HEK293 (cell line): ENCODE results near the gene NXN.
A peak's percentile ranks its signal among the peaks of the same experiment; 100 is the strongest.

Experiments used
- BCL11A ChIP-seq: fragments of 450-650 bp; formaldehyde crosslinking; IDR thresholded peaks from 2 replicates; pipeline ENCODE4 v1.5.1; 2016; ENCODE audit warnings: low read depth, missing biosample characterization, missing genetic modification characterization
- KLF9 ChIP-seq: fragments of 450-650 bp; formaldehyde crosslinking; IDR thresholded peaks from 2 replicates; pipeline ENCODE4 v1.5.1; 2016; ENCODE audit warnings: missing biosample characterization, missing genetic modification characterization, low read depth
- SALL2 ChIP-seq: fragments of 450-650 bp; formaldehyde crosslinking; IDR thresholded peaks from 2 replicates; pipeline ENCODE4 v1.5.0; 2017; ENCODE audit warnings: missing biosample characterization, mild to moderate bottlenecking, missing genetic modification characterization, borderline replicate concordance
- SCRT2 ChIP-seq: fragments of 450-650 bp; formaldehyde crosslinking; IDR thresholded peaks from 2 replicates; pipeline ENCODE4 v1.5.1; 2016; ENCODE audit warnings: missing biosample characterization, missing genetic modification characterization
- SP3 ChIP-seq: fragments of 450-650 bp; formaldehyde crosslinking; IDR thresholded peaks from 2 replicates; pipeline ENCODE4 v1.5.1; 2016; ENCODE audit warnings: missing biosample characterization, missing genetic modification characterization
- ZFP3 ChIP-seq: fragments of 450-650 bp; formaldehyde crosslinking; IDR thresholded peaks from 2 replicates; pipeline ENCODE4 v1.5.1; 2016; ENCODE audit warnings: low read depth, missing biosample characterization, missing genetic modification characterization
- ZIC2 ChIP-seq: fragments of 450-650 bp; formaldehyde crosslinking; IDR thresholded peaks from 2 replicates; pipeline ENCODE4 v1.5.1; 2016; ENCODE audit warnings: missing biosample characterization, missing genetic modification characterization
- ZNF121 ChIP-seq: fragments of 450-650 bp; formaldehyde crosslinking; IDR thresholded peaks from 2 replicates; pipeline ENCODE4 v1.5.1; 2016; ENCODE audit warnings: missing biosample characterization, missing genetic modification characterization
- ZNF138 ChIP-seq: fragments of 450-650 bp; formaldehyde crosslinking; IDR thresholded peaks from 2 replicates; pipeline ENCODE4 v1.5.1; 2016; ENCODE audit warnings: missing biosample characterization, missing genetic modification characterization, borderline replicate concordance
- ZNF155 ChIP-seq: fragments of 450-650 bp; formaldehyde crosslinking; IDR thresholded peaks from 2 replicates; pipeline ENCODE4 v1.5.1; 2016; ENCODE audit warnings: missing biosample characterization, missing genetic modification characterization
- ZNF23 ChIP-seq: fragments of 450-650 bp; formaldehyde crosslinking; IDR thresholded peaks from 2 replicates; pipeline ENCODE4 v1.5.1; 2016; ENCODE audit warnings: missing biosample characterization, missing genetic modification characterization, borderline replicate concordance
- ZNF239 ChIP-seq: fragments of 450-650 bp; formaldehyde crosslinking; IDR thresholded peaks from 2 replicates; pipeline ENCODE4 v1.5.1; 2016; ENCODE audit warnings: missing biosample characterization, missing genetic modification characterization
- ZNF24 ChIP-seq: fragments of 450-650 bp; formaldehyde crosslinking; IDR thresholded peaks from 2 replicates; pipeline ENCODE4 v1.5.1; 2016; ENCODE audit warnings: missing biosample characterization, missing genetic modification characterization
- ZNF292 ChIP-seq: fragments of 450-650 bp; formaldehyde crosslinking; IDR thresholded peaks from 2 replicates; pipeline ENCODE4 v1.5.1; 2016; ENCODE audit warnings: low read depth, missing biosample characterization, missing genetic modification characterization, borderline replicate concordance
- ZNF404 ChIP-seq: fragments of 450-650 bp; formaldehyde crosslinking; IDR thresholded peaks from 2 replicates; pipeline ENCODE4 v1.5.1; 2017; ENCODE audit warnings: missing biosample characterization, missing genetic modification characterization
- ZNF416 ChIP-seq: fragments of 450-650 bp; formaldehyde crosslinking; IDR thresholded peaks from 2 replicates; pipeline ENCODE4 v1.5.1; 2016; ENCODE audit warnings: missing biosample characterization, missing genetic modification characterization
- ZNF560 ChIP-seq: fragments of 450-650 bp; formaldehyde crosslinking; IDR thresholded peaks from 2 replicates; pipeline ENCODE4 v1.5.1; 2017; ENCODE audit warnings: missing biosample characterization, missing genetic modification characterization, borderline replicate concordance
- ZNF600 ChIP-seq: fragments of 450-650 bp; formaldehyde crosslinking; IDR thresholded peaks from 2 replicates; pipeline ENCODE4 v1.5.1; 2016; ENCODE audit warnings: missing biosample characterization, missing genetic modification characterization
- ZNF629 ChIP-seq: fragments of 450-650 bp; formaldehyde crosslinking; IDR thresholded peaks from 2 replicates; pipeline ENCODE4 v1.5.1; 2017; ENCODE audit warnings: missing biosample characterization, missing genetic modification characterization
- ZNF654 ChIP-seq: fragments of 450-650 bp; formaldehyde crosslinking; IDR thresholded peaks from 2 replicates; pipeline ENCODE4 v1.5.1; 2016; ENCODE audit warnings: low read depth, missing biosample characterization, missing genetic modification characterization
- ZNF658 ChIP-seq: fragments of 450-650 bp; formaldehyde crosslinking; IDR thresholded peaks from 2 replicates; pipeline ENCODE4; 2016; ENCODE audit warnings: missing biosample characterization, missing genetic modification characterization
- ZNF701 ChIP-seq: fragments of 450-650 bp; formaldehyde crosslinking; IDR thresholded peaks from 2 replicates; pipeline ENCODE4 v1.5.1; 2016; ENCODE audit warnings: missing biosample characterization, missing genetic modification characterization
- ZNF707 ChIP-seq: fragments of 450-650 bp; formaldehyde crosslinking; IDR thresholded peaks from 2 replicates; pipeline ENCODE4 v1.5.1; 2016; ENCODE audit warnings: missing biosample characterization, missing genetic modification characterization
- ZSCAN16 ChIP-seq: fragments of 450-650 bp; formaldehyde crosslinking; IDR thresholded peaks from 2 replicates; pipeline ENCODE4 v1.5.1; 2016; ENCODE audit warnings: missing biosample characterization, missing genetic modification characterization
- TF ChIP-seq, protein P1 (sequence below): fragments of 450-650 bp; formaldehyde crosslinking; IDR thresholded peaks from 2 replicates; pipeline ENCODE4 v1.5.1; 2017; ENCODE audit warnings: missing biosample characterization, missing genetic modification characterization
- TF ChIP-seq, protein P2 (sequence below): fragments of 450-650 bp; formaldehyde crosslinking; IDR thresholded peaks from 2 replicates; pipeline ENCODE4 v1.5.1; 2016; ENCODE audit warnings: missing biosample characterization, missing genetic modification characterization, low read depth
- TF ChIP-seq, protein P3 (sequence below): fragments of 450-650 bp; formaldehyde crosslinking; IDR thresholded peaks from 2 replicates; pipeline ENCODE4 v1.5.1; 2016; ENCODE audit warnings: missing biosample characterization, missing genetic modification characterization
- TF ChIP-seq, protein P4 (sequence below): fragments of 450-650 bp; formaldehyde crosslinking; IDR thresholded peaks from 2 replicates; pipeline ENCODE4 v1.5.1; 2016; ENCODE audit warnings: missing biosample characterization, missing genetic modification characterization
- TF ChIP-seq, protein P5 (sequence below): fragments of 450-650 bp; formaldehyde crosslinking; IDR thresholded peaks from 2 replicates; pipeline ENCODE4 v1.5.0; 2017; ENCODE audit warnings: missing biosample characterization, missing genetic modification characterization, borderline replicate concordance
- TF ChIP-seq, protein P6 (sequence below): fragments of 450-650 bp; formaldehyde crosslinking; IDR thresholded peaks from 2 replicates; pipeline ENCODE4 v1.5.1; 2016; ENCODE audit warnings: missing biosample characterization, missing genetic modification characterization

NXN gene

DNA sequence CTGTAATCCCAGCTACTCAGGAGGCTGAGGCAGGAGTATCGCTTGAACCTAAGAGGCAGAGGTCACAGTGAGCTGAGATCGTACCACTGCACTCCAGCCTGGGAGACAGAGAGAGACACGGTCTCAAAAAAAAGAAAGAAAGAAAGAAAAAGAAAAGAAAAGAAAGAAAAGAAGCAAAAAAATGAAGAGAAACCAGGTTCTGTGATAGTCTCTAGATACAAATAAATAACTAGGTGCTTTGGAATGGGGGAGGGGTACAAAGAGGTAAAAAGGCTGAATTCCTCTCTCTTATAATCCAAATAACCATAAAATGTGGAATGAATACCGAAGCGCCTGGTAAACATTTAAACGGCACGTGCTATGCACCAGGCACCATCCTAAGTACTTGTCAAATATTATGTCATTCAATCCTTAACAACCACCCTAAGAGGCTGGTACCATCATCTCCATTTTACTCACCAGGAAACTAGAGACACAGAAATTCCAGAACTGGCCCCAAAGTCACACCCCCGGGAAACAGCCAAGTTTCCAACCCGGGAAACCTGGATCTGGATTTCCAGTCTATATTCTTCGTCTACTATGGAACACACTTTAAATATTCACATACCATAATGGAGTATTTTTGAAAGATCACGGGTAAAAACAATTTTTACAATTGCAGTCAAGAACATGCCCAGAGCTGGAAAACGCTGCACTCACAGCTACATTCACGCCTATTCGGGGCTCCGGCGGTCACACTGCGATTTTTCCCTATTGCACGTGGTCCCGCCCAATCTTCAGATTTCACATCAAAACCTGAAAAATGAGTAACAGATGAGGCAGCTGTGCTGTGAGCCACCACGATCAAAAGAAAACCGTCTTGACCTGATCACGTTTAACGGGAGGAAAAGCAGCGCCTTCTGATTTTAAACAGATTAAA lies 10.5 kb downstream of the NXN start (continued):
- TF ChIP-seq ZNF707 (tag by site-specific recombination) (no peak), ZNF600 (peak; percentile 89), BCL11A (tag by site-specific recombination) (peak; percentile 8; the same call in 1 of the 2 replicates), SP3 (tag by site-specific recombination) (0 out of 2 replicates have a peak, but pooled peaks have one; percentile 14), ZNF416 (no peak), ZNF239 (no peak), ZNF23 (no peak), ZNF701 (no peak), ZNF138 (tag by site-specific recombination) (no peak), ZNF155 (no peak), ZNF629 (tag by site-specific recombination) (peak; percentile 36; the same call in 1 of the 2 replicates), KLF9 (tag by site-specific recombination) (peak; percentile 31; the same call in 1 of the 2 replicates), ZNF658 (tag by site-specific recombination) (no peak), SCRT2 (tag by site-specific recombination) (no peak), ZNF404 (tag by site-specific recombination) (no peak), SALL2 (tag by site-specific recombination) (no peak), ZNF292 (tag by site-specific recombination) (no peak), ZNF560 (tag by site-specific recombination) (no peak), ZFP3 (tag by site-specific recombination) (no peak), ZNF654 (tag by site-specific recombination) (no peak), ZNF121 (no peak), ZNF24 (tag by site-specific recombination) (0 out of 2 replicates have a peak, but pooled peaks have one; percentile 19), ZIC2 (tag by site-specific recombination) (no peak), ZSCAN16 (tag by site-specific recombination) (no peak)
- TF ChIP-seq, protein P1, sequence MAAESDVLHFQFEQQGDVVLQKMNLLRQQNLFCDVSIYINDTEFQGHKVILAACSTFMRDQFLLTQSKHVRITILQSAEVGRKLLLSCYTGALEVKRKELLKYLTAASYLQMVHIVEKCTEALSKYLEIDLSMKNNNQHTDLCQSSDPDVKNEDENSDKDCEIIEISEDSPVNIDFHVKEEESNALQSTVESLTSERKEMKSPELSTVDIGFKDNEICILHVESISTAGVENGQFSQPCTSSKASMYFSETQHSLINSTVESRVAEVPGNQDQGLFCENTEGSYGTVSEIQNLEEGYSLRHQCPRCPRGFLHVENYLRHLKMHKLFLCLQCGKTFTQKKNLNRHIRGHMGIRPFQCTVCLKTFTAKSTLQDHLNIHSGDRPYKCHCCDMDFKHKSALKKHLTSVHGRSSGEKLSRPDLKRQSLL: peak; percentile 39; the same call in 1 of the 2 replicates
- TF ChIP-seq, protein P2, sequence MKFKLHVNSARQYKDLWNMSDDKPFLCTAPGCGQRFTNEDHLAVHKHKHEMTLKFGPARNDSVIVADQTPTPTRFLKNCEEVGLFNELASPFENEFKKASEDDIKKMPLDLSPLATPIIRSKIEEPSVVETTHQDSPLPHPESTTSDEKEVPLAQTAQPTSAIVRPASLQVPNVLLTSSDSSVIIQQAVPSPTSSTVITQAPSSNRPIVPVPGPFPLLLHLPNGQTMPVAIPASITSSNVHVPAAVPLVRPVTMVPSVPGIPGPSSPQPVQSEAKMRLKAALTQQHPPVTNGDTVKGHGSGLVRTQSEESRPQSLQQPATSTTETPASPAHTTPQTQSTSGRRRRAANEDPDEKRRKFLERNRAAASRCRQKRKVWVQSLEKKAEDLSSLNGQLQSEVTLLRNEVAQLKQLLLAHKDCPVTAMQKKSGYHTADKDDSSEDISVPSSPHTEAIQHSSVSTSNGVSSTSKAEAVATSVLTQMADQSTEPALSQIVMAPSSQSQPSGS (tag by site-specific recombination): no peak
- TF ChIP-seq, protein P3, sequence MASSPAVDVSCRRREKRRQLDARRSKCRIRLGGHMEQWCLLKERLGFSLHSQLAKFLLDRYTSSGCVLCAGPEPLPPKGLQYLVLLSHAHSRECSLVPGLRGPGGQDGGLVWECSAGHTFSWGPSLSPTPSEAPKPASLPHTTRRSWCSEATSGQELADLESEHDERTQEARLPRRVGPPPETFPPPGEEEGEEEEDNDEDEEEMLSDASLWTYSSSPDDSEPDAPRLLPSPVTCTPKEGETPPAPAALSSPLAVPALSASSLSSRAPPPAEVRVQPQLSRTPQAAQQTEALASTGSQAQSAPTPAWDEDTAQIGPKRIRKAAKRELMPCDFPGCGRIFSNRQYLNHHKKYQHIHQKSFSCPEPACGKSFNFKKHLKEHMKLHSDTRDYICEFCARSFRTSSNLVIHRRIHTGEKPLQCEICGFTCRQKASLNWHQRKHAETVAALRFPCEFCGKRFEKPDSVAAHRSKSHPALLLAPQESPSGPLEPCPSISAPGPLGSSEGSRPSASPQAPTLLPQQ (tag by site-specific recombination): no peak
- TF ChIP-seq, protein P4, sequence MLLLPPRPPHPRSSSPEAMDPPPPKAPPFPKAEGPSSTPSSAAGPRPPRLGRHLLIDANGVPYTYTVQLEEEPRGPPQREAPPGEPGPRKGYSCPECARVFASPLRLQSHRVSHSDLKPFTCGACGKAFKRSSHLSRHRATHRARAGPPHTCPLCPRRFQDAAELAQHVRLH: no peak
- TF ChIP-seq, protein P5, sequence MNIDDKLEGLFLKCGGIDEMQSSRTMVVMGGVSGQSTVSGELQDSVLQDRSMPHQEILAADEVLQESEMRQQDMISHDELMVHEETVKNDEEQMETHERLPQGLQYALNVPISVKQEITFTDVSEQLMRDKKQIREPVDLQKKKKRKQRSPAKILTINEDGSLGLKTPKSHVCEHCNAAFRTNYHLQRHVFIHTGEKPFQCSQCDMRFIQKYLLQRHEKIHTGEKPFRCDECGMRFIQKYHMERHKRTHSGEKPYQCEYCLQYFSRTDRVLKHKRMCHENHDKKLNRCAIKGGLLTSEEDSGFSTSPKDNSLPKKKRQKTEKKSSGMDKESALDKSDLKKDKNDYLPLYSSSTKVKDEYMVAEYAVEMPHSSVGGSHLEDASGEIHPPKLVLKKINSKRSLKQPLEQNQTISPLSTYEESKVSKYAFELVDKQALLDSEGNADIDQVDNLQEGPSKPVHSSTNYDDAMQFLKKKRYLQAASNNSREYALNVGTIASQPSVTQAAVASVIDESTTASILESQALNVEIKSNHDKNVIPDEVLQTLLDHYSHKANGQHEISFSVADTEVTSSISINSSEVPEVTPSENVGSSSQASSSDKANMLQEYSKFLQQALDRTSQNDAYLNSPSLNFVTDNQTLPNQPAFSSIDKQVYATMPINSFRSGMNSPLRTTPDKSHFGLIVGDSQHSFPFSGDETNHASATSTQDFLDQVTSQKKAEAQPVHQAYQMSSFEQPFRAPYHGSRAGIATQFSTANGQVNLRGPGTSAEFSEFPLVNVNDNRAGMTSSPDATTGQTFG (tag by site-specific recombination): no peak
- TF ChIP-seq, protein P6, sequence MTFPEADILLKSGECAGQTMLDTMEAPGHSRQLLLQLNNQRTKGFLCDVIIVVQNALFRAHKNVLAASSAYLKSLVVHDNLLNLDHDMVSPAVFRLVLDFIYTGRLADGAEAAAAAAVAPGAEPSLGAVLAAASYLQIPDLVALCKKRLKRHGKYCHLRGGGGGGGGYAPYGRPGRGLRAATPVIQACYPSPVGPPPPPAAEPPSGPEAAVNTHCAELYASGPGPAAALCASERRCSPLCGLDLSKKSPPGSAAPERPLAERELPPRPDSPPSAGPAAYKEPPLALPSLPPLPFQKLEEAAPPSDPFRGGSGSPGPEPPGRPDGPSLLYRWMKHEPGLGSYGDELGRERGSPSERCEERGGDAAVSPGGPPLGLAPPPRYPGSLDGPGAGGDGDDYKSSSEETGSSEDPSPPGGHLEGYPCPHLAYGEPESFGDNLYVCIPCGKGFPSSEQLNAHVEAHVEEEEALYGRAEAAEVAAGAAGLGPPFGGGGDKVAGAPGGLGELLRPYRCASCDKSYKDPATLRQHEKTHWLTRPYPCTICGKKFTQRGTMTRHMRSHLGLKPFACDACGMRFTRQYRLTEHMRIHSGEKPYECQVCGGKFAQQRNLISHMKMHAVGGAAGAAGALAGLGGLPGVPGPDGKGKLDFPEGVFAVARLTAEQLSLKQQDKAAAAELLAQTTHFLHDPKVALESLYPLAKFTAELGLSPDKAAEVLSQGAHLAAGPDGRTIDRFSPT (tag by site-specific recombination): 0 out of 2 replicates have a peak, but pooled peaks have one; percentile 19
